ENCODE measurements around the gene KPNA6. TPM values are rescaled to one million over a fixed set of nuclear protein-coding genes. Genes with fewer than 3 reads are reported as not detected.
A peak's percentile ranks its signal among the peaks of the same experiment; 100 is the strongest.
"Not testable (repeated sequence)": the region's sequence is repeated elsewhere in the genome, so short reads cannot be mapped to it uniquely, and the experiment has no call there.

KPNA6 gene
- total RNA-seq, 4 donors from 2014 or later: 44.6 to 62.8 (median 53.4) TPM

GRCh38 chr1:32116531-32116930 is 8.7 kb downstream of the KPNA6 start:
- peak overlapping the region; percentile 21 to 72 (median 57) for H3K27ac ChIP-seq
- H3K4me3 ChIP-seq (replicated peaks in 1 of 3): no peak overlapping the region
- intact Hi-C loops (cut with DNase I): no loop called here
- DNase-seq: no peak
- no peaks in the 10 kb centered on the region for H3K9me3 ChIP-seq
- H3K27me3 ChIP-seq: no peaks in the 10 kb centered on the region
- no peak for TF ChIP-seq CTCF (IDR thresholded peaks at IDR 0.05)
- no peak for TF ChIP-seq POLR2A (IDR thresholded peaks at IDR 0.05)
- H3K4me1 ChIP-seq: peaks cover 41 to 43% of the 10 kb centered on the region in 2 donors
- WGBS, 2 donors: 90 to 95% methylated on average over 4 of the region's 4 CpGs
- H3K36me3 ChIP-seq: no peaks in the 10 kb centered on the region

- DNase-seq: no peak
- TF ChIP-seq CTCF (IDR thresholded peaks at IDR 0.05): no peak
- no peak for TF ChIP-seq POLR2A (IDR thresholded peaks at IDR 0.05)
- no peaks in the 10 kb centered on the region for H3K27me3 ChIP-seq
- peaks cover 14 to 19% of the 10 kb centered on the region in 2 donors for H3K4me1 ChIP-seq
- H3K36me3 ChIP-seq: no peaks in the 10 kb centered on the region
- 62 to 68% methylated on average over 5 of the region's 5 CpGs for WGBS, 2 donors
- no peak overlapping the region for H3K27ac ChIP-seq
- no peak overlapping the region for H3K4me3 ChIP-seq (replicated peaks in 1 of 3)
- no peaks in the 10 kb centered on the region for H3K9me3 ChIP-seq
- intact Hi-C loops (cut with DNase I): no loop called here
Observed at GRCh38 chr1:32122151-32122550, 14.3 kb downstream of the KPNA6 start.

GRCh38 chr1:32123361-32123760 is 15.5 kb downstream of the KPNA6 start:
- H3K9me3 ChIP-seq; DNase-seq; H3K4me3 ChIP-seq (replicated peaks in 1 of 3); intact Hi-C loops (cut with DNase I); H3K36me3 ChIP-seq; H3K27ac ChIP-seq; H3K27me3 ChIP-seq: not testable (repeated sequence)
- 96 to 100% methylated on average over 2 of the region's 2 CpGs for WGBS, 2 donors
- H3K4me1 ChIP-seq: peaks cover 14 to 19% of the 10 kb centered on the region in 2 donors

- intact Hi-C loops (cut with DNase I): no loop called here
- peaks cover 10% of the 10 kb centered on the region in 2 donors for H3K4me1 ChIP-seq
- H3K27me3 ChIP-seq: no peaks in the 10 kb centered on the region
- DNase-seq: no peak
- WGBS, 2 donors: 92 to 93% methylated on average over 8 of the region's 8 CpGs
- no peaks in the 10 kb centered on the region for H3K36me3 ChIP-seq
- no peaks in the 10 kb centered on the region for H3K9me3 ChIP-seq
- no peak overlapping the region for H3K27ac ChIP-seq
- no peak for TF ChIP-seq POLR2A (IDR thresholded peaks at IDR 0.05)
- TF ChIP-seq CTCF (IDR thresholded peaks at IDR 0.05): no peak
- H3K4me3 ChIP-seq (replicated peaks in 1 of 3): no peak overlapping the region
Observed at GRCh38 chr1:32125313-32125712, 17.5 kb downstream of the KPNA6 start.

GRCh38 chr1:32126770-32127169 is 18.9 kb downstream of the KPNA6 start:
- intact Hi-C loops (cut with DNase I): no loop called here
- WGBS, 2 donors: 93 to 98% methylated on average over 3 of the region's 3 CpGs
- TF ChIP-seq POLR2A (IDR thresholded peaks at IDR 0.05) (no peak), CTCF (IDR thresholded peaks at IDR 0.05) (no peak)
- DNase-seq: no peak
- Histone ChIP-seq H3K4me1 (peaks cover 3 to 9% of the 10 kb centered on the region in 2 donors), H3K9me3 (no peaks in the 10 kb centered on the region), H3K4me3 (replicated peaks in 1 of 3) (no peak overlapping the region), H3K27ac (no peak overlapping the region), H3K36me3 (no peaks in the 10 kb centered on the region), H3K27me3 (no peaks in the 10 kb centered on the region)
